Midbrain (tissue), 1 donor: ENCODE results near the gene ZNF529.

Source experiments
- DNase-seq: peaks from one replicate; lab custom pipeline; 2025; lab: John Stamatoyannopoulos, UW

Gene ZNF529

GRCh38 chr19:36514012-36514612 is 59.0 kb downstream of the ZNF529 start:
- DNase-seq: no peak

- DNase-seq: no peak
Observed at GRCh38 chr19:36508325-36508724, 64.8 kb downstream of the ZNF529 start.

- DNase-seq: no peak
Observed at GRCh38 chr19:36501973-36502372, 71.1 kb downstream of the ZNF529 start.

GRCh38 chr19:36497001-36497400 is 76.1 kb downstream of the ZNF529 start:
- no peak for DNase-seq
